ENCODE results near the gene APBA2. TPM values are rescaled to one million over a fixed set of nuclear protein-coding genes. Genes with fewer than 3 reads are reported as not detected.

Gene APBA2
- total RNA-seq, 1 experiment from 2014 or later: 0.31 TPM

DNA sequence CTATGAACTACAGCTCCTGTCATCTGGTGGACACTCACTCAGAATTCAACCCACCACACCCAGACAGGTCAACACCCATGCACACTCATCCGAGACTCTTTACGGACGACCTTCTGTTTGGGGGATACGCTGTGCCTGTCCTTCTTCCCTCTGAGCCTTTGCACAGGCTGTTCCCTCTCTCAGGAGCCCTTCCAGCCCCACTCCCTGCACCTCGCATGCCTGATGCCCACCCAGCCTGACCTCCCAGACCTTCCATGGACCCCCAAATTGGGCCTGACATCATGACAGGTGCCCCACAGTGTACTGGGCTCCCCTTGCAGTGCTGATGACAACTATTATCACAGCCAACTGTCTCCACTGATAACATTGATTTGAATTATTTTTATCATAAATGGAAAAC, 248.0 kb downstream of the APBA2 start:
- no TSS peak for BruUV-seq (replicated peaks)
- ChIA-PET CTCF (interaction anchor here (0.5 kb wide), 1 partner anchor 417 kb away, joined by 3 read pairs; no protein-coding TSS in a partner anchor), POLR2A (no interaction called here)
- Histone ChIP-seq H3K27me3 (ENCODE audit: control insufficient read depth, insufficient read depth, low read length) (no peaks in the 10 kb centered on the region), H3K4me3 (ENCODE audit: low read depth in 2 of 2, low read length in 2 of 2) (no peak overlapping the region), H3K27ac (ENCODE audit: low read length) (no peak overlapping the region), H3K9me3 (ENCODE audit: control insufficient read depth, insufficient read depth, low read depth, low read length) (no peaks in the 10 kb centered on the region), H3K36me3 (ENCODE audit: control insufficient read depth, insufficient read depth, low read length) (no peaks in the 10 kb centered on the region), H3K4me1 (ENCODE audit: control insufficient read depth, insufficient read depth, low read length) (no peaks in the 10 kb centered on the region)
- TF ChIP-seq SIN3A (IDR thresholded peaks at IDR 0.05; ENCODE audit: borderline replicate concordance, insufficient read depth, low read depth, low read length) (no peak), POLR2AphosphoS5 (IDR thresholded peaks at IDR 0.05; ENCODE audit: low read depth, low read length) (no peak), TCF7L2 (IDR thresholded peaks at IDR 0.05; ENCODE audit: low read depth, low read length) (no peak)
- TF ChIP-seq, protein P1, sequence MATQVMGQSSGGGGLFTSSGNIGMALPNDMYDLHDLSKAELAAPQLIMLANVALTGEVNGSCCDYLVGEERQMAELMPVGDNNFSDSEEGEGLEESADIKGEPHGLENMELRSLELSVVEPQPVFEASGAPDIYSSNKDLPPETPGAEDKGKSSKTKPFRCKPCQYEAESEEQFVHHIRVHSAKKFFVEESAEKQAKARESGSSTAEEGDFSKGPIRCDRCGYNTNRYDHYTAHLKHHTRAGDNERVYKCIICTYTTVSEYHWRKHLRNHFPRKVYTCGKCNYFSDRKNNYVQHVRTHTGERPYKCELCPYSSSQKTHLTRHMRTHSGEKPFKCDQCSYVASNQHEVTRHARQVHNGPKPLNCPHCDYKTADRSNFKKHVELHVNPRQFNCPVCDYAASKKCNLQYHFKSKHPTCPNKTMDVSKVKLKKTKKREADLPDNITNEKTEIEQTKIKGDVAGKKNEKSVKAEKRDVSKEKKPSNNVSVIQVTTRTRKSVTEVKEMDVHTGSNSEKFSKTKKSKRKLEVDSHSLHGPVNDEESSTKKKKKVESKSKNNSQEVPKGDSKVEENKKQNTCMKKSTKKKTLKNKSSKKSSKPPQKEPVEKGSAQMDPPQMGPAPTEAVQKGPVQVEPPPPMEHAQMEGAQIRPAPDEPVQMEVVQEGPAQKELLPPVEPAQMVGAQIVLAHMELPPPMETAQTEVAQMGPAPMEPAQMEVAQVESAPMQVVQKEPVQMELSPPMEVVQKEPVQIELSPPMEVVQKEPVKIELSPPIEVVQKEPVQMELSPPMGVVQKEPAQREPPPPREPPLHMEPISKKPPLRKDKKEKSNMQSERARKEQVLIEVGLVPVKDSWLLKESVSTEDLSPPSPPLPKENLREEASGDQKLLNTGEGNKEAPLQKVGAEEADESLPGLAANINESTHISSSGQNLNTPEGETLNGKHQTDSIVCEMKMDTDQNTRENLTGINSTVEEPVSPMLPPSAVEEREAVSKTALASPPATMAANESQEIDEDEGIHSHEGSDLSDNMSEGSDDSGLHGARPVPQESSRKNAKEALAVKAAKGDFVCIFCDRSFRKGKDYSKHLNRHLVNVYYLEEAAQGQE (IDR thresholded peaks at IDR 0.05; ENCODE audit: insufficient read depth in 1 of 2, low read depth in 2 of 2, low read length in 1 of 2): no peak
- TF ChIP-seq, protein P2, sequence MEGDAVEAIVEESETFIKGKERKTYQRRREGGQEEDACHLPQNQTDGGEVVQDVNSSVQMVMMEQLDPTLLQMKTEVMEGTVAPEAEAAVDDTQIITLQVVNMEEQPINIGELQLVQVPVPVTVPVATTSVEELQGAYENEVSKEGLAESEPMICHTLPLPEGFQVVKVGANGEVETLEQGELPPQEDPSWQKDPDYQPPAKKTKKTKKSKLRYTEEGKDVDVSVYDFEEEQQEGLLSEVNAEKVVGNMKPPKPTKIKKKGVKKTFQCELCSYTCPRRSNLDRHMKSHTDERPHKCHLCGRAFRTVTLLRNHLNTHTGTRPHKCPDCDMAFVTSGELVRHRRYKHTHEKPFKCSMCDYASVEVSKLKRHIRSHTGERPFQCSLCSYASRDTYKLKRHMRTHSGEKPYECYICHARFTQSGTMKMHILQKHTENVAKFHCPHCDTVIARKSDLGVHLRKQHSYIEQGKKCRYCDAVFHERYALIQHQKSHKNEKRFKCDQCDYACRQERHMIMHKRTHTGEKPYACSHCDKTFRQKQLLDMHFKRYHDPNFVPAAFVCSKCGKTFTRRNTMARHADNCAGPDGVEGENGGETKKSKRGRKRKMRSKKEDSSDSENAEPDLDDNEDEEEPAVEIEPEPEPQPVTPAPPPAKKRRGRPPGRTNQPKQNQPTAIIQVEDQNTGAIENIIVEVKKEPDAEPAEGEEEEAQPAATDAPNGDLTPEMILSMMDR (IDR thresholded peaks at IDR 0.05): no peak
- no peak for ATAC-seq
- intact Hi-C loops (cut with micrococcal nuclease; ENCODE audit: unreplicated experiment): no loop called here
- DNase-seq (ENCODE audit: low read depth, low spot score): no peak
- in situ Hi-C loops (cut with HindIII; ENCODE audit: low pct_unique_long_range_greater_than_20kb, low sequenced_read_pairs): no loop called here

DNA sequence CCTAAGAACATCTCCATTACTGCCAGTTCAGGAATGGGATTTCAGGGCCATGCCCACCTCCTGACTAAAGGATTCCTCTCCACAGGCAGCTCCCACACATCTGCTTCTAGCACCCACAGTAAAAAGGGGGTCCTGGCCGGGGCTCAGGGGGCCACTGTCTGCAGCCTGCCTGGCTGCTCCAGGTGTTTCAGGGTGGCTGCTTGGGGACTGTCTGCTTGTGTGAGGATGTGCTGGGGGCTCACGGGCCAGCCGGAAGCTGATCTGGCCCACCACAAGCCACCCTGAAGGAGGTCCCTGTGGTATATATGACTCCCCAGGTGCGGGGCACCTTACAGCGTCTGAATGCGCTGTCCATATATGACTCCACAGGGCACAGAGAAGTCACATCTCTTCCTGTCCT, 248.5 kb downstream of the APBA2 start:
- intact Hi-C loops (cut with micrococcal nuclease; ENCODE audit: unreplicated experiment) (no loop called here), in situ Hi-C loops (cut with HindIII; ENCODE audit: low pct_unique_long_range_greater_than_20kb, low sequenced_read_pairs) (no loop called here)
- Histone ChIP-seq H3K36me3 (ENCODE audit: control insufficient read depth, insufficient read depth, low read length) (no peaks in the 10 kb centered on the region), H3K27me3 (ENCODE audit: control insufficient read depth, insufficient read depth, low read length) (no peaks in the 10 kb centered on the region; the same call in 1 of the 2 replicates), H3K9me3 (ENCODE audit: control insufficient read depth, insufficient read depth, low read depth, low read length) (no peaks in the 10 kb centered on the region), H3K4me1 (ENCODE audit: control insufficient read depth, insufficient read depth, low read length) (no peaks in the 10 kb centered on the region), H3K27ac (ENCODE audit: low read length) (no peak overlapping the region), H3K4me3 (ENCODE audit: low read depth in 2 of 2, low read length in 2 of 2) (no peak overlapping the region)
- no peak for DNase-seq (ENCODE audit: low read depth, low spot score)
- TF ChIP-seq, protein P1 (IDR thresholded peaks at IDR 0.05; ENCODE audit: insufficient read depth in 1 of 2, low read depth in 2 of 2, low read length in 1 of 2): no peak
- TF ChIP-seq SIN3A (IDR thresholded peaks at IDR 0.05; ENCODE audit: borderline replicate concordance, insufficient read depth, low read depth, low read length): no peak
- no peak for TF ChIP-seq POLR2AphosphoS5 (IDR thresholded peaks at IDR 0.05; ENCODE audit: low read depth, low read length)
- TF ChIP-seq, protein P2 (IDR thresholded peaks at IDR 0.05): no peak
- TF ChIP-seq TCF7L2 (IDR thresholded peaks at IDR 0.05; ENCODE audit: low read depth, low read length): no peak
- CTCF ChIA-PET: no interaction called here
- no peak for ATAC-seq
- BruUV-seq (replicated peaks): no TSS peak
- POLR2A ChIA-PET: no interaction called here
